B cell (primary cell): ENCODE data around the gene GRB10.

Experiments
- EZH2 ChIP-seq: IDR thresholded peaks from 2 replicates; pipeline ENCODE4 v1.6.1; 2012; ENCODE audit warnings: borderline replicate concordance, low read depth, mild to moderate bottlenecking, moderate library complexity, low read length; ENCODE audit not compliant: insufficient read depth, poor library complexity, severe bottlenecking
- TF ChIP-seq, protein P1 (sequence below): fragments of 200-600 bp; IDR thresholded peaks from one replicate; pipeline ENCODE4 v1.8.0; 2022; ENCODE audit warnings: antibody characterized with exemption, mild to moderate bottlenecking

DNA sequence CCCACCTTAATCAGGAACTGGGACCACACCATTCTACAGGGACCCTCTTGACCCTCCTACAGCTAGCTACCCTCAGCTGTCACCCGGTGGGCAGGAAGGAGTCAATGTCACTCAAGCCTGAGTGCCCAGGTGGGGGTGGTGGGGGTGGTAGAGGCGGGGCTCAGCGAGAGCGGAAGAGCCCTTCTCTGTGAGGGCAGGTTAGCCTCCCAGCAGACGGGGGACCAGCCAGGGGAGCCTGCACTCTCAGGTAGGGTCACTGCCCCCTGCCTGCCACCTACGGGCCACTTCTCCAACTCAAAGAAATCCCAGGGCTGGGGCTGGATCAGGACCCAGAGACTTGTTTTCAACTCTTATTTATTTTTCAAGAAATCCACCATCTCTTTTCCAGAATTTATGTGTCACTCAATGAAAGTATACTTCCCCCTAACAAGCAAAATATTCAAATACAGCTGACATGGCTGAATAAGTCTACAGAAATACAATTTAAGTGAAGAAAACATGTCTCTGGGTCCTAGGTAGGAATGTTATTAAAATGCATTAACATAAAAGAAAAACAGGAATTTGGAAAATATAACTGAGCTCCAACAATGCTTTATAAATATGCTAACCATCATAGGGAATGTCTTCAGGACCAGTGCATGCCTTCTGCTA is 154.1 kb downstream of the GRB10 start:
- TF ChIP-seq, protein P1, sequence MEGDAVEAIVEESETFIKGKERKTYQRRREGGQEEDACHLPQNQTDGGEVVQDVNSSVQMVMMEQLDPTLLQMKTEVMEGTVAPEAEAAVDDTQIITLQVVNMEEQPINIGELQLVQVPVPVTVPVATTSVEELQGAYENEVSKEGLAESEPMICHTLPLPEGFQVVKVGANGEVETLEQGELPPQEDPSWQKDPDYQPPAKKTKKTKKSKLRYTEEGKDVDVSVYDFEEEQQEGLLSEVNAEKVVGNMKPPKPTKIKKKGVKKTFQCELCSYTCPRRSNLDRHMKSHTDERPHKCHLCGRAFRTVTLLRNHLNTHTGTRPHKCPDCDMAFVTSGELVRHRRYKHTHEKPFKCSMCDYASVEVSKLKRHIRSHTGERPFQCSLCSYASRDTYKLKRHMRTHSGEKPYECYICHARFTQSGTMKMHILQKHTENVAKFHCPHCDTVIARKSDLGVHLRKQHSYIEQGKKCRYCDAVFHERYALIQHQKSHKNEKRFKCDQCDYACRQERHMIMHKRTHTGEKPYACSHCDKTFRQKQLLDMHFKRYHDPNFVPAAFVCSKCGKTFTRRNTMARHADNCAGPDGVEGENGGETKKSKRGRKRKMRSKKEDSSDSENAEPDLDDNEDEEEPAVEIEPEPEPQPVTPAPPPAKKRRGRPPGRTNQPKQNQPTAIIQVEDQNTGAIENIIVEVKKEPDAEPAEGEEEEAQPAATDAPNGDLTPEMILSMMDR: no peak
- no peak for TF ChIP-seq EZH2
